Umbilical cord (tissue), 2 donors: ENCODE measurements around the gene PLCG2. TPM values are rescaled to one million over a fixed set of nuclear protein-coding genes. Genes with fewer than 3 reads are reported as not detected.
"Not testable (repeated sequence)": the region's sequence is repeated elsewhere in the genome, so short reads cannot be mapped to it uniquely, and the experiment has no call there.

ENCODE experiments used
- DNase-seq: peaks from one replicate; pipeline ENCODE4 v3.0.0-alpha.2; 2015; ENCODE audit warnings: low spot score
- total RNA-seq: library from RNA; depleted of rRNA; stranded (reverse); fragments of >200 nt; gene quantifications from one replicate; pipeline ENCODE4 v1.2.3, GENCODE V29; 2014; ENCODE audit warnings: low replicate concordance; ENCODE audit not compliant: insufficient read depth

PLCG2 gene
- total RNA-seq = 29.9 TPM

DNA sequence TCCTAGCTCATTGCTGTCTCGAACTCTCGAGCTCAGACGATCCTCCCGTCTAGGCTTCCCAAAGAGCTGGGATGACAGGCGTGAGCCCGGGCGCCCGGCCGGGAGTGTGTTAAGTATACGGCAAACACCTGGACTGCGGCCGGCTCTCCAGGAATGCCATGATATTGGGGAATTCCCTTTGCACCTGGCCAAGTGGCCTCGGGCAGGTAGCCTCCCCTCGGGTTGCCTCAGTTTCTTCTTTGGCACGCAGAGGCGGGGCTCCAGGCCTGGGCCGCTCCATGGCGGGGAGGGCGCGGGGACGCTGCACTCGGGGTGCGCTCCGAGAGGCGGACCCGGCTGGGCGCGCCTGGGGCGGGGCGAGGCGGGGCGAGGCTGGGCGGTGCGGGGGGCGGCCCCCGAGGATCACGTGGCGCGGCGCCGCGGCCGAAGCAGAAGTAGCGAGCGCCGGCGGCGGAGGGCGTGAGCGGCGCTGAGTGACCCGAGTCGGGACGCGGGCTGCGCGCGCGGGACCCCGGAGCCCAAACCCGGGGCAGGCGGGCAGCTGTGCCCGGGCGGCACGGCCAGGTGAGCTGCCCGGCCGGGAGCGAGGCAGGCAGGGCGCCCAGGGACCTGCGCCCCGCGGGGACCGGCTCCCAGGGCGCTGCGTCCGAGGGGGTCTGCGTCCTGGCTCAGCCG lies at the start of gene PLCG2:
Gene PLCG2 (plus strand): TSS at position 431 of the 675 bp plus-strand sequence. CDS start 6,699 bp downstream, outside the sequence.
- DNase-seq = peak; percentile 60

GRCh38 chr16:81729451-81729850 lies 49.6 kb upstream of the PLCG2 start:
- DNase-seq = no peak

- DNase-seq = peak; percentile 91
Measured at GRCh38 chr16:81730090-81731051, 48.7 kb upstream of the PLCG2 start.

DNA sequence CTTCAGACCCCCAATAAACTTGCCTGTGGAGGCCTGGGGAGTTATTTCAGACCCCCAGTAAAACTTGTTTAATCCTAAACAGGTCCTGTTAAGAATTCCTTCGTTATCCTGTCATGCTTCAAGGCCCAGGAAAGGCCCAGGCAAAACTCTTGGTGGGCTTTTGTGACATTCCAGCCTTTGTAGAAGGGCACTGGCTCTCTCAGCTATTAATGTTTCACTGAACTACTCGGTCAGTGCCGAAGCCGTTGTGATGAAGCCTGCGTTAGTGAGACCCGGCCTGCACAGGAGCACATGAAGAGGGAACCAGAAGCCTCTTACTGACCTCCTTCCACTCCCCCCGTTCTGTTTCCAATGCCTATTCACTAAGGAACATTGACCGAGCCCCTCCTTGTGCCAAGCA lies 47.4 kb upstream of the PLCG2 start:
- no peak for DNase-seq

- DNase-seq = no peak
Measured at GRCh38 chr16:81732699-81733098, 46.4 kb upstream of the PLCG2 start.

DNA sequence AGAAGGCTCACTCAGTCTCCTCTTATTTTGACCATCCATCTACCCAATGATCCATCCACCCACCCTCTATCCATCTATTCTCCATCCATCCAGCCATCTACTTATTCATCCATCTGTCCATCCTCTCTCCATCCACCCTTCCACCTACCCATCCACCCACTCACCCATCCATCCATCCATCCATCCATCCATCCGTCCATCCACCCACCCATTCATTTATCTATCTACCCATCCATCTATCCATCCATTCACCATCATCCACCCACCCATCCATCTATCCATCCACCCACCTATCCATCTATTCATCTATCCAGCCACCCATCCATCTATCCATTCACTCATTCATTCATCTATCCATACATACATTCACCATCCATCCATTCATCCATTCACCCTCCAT lies 45.8 kb upstream of the PLCG2 start:
- DNase-seq = no peak

GRCh38 chr16:81734632-81735434 lies 44.3 kb upstream of the PLCG2 start:
- no peak for DNase-seq

DNA sequence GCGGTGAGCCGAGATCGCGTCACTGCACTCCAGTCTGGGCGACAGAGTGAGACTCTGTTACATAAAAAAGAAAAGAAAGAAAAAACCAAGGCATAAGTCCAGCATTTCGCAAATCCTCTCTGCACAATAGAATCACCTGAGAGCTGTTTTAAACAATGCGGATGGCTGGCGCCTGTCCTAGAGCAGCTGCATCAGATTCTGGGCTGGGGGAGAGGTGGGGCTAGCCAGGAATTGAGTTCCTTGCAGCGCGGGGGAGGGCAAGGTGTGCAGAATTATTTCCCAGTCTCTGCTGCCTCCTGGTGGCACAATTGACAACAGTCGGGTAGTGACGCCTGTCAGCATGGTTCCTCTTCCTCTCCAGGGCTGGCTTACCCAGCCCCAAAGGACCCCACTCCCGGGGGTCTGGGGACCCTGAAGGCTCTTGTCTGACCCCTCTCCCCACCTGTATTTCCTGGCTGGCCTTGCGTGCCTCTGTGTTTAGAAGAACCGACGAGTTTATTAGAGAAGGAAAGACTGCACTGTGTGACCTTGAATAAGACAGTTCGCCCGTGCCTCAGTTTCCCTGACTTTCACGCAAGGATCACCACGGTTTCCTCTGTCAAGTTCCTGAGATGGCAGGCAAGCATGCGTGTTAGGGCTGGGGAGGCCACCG lies 41.1 kb upstream of the PLCG2 start:
- DNase-seq = peak; percentile 83

GRCh38 chr16:81738783-81739496 lies 40.2 kb upstream of the PLCG2 start:
- no peak for DNase-seq

DNA sequence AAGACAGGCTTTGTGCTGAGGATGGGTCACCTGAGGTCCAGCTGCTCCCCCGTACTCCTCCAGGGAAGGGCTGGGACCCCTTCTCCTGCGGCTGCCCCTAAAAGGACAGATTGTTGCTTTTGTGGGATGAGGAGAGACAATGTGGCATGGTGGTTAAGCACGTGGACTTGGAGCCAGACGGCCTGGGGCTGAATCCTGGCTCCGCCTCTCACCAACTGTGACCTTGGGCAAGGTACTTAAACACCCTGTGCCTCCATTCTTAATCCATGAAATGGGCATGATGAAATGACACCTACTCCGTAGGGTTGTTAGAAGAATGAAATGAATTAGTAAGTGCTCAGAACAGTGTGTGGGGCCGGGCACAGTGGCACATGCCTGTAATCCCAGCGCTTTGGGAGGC lies 39.6 kb upstream of the PLCG2 start:
- DNase-seq = no peak

GRCh38 chr16:81740169-81740568 lies 38.9 kb upstream of the PLCG2 start:
- DNase-seq = no peak

- not testable (repeated sequence) for DNase-seq
Measured at GRCh38 chr16:81741430-81741770, 37.7 kb upstream of the PLCG2 start.

DNA sequence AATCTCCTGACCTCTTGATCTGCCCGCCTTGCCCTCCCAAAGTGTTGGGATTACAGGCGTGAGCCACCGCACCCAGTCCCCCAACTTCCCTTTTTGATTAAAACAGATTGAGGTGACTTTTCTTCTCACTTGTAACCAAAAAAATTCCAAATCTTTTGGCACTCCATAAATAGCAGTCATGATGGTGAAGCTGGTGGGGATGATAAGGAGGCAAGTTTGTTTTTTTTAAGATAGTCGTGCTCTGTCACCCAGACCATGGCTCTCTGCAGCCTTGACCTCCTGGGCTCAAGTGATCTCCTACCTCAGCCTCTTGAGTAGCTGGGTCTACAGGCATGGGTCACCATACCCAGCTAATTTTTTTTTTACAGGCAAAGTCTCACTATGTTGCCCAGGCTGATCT lies 34.7 kb upstream of the PLCG2 start:
- no peak for DNase-seq

GRCh38 chr16:81744911-81745310 lies 34.2 kb upstream of the PLCG2 start:
- no peak for DNase-seq

GRCh38 chr16:81745704-81746558 lies 33.2 kb upstream of the PLCG2 start:
- peak; percentile 77 for DNase-seq

DNA sequence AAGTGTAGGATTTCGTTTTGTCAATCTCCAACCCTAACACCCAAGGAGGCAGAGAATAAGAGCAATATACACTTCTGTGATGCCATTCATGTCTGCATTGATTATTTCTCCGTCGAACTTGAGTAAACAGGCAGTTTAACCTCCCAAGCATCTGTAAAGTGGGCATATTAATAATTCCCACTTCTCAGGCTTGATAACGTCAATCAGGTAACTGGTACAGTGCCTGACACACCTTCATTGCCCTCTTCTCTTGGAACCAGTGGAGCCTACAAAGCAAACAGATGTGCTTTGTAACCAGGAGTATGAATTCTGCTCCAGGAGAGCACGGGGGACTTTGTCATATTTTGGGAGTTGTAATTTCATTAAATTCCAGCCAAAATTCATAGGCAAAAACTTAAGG lies 32.5 kb upstream of the PLCG2 start:
- no peak for DNase-seq

- DNase-seq = no peak
Measured at GRCh38 chr16:81748476-81749198, 30.5 kb upstream of the PLCG2 start.

DNA sequence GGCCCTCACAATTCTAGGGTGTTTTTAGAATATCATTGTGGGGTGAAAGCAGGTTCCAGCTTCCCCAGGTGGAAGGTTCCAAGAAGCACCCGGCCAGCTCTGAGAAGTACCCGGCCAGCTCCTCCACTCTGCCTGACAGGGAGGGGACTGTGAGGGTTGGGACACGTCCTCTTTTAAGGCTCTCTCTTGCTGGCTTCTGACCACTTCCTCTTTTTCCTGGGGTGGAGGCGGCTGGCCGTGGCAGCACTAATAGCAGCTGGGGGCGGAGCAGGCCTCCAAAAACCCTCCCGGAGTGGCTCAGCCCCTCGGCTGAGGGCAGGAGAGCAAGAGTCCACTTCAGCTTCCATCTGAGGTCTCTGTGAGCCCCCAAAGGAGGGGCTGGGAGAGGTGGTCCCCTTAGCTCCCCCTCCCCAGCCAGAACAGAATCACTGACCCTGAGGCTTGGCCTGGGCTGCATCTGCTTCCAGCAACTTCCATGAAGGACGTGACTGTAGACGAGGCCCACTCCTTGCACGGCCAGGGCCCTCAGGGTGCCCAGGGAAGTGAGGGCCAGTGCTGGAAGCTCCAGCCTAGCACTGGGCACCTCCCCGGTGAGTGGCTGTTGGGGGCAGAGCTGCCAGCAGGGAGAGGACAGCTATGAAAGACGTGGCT lies 26.7 kb upstream of the PLCG2 start:
- DNase-seq = peak; percentile 38

DNA sequence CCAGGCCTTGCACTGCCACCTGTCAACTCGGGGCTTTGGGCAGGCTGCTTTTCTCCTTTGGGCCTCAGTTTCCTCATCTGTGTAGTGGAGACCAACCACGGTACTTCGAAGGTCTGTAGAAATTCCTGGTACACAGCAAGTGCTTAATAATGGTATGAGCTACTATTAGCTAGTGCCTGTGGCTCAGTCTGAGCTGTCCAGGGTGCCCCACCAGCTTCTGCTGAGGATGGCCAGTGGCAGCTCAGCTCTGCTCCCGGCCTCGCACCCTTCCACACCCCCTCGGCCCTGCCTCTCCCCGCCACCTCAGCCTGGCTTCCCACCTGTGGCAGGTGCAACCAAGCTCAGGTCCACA lies 26.2 kb upstream of the PLCG2 start:
- DNase-seq = no peak
